NCI-H2107 treated with DMSO at 0.1 percent for 48 hours (cell line): ENCODE data around the gene CCDC74A.
A peak's percentile ranks its signal among the peaks of the same experiment; 100 is the strongest.
"Not testable (repeated sequence)": the region's sequence is repeated elsewhere in the genome, so short reads cannot be mapped to it uniquely, and the experiment has no call there.

Source experiments
- DNase-seq: peaks from one replicate; lab custom pipeline; 2025; ENCODE audit not compliant: unreplicated experiment; lab: John Stamatoyannopoulos, UW

The CCDC74A gene

GRCh38 chr2:131525256-131525655, 2.4 kb upstream of the CCDC74A start:
- DNase-seq, result not testable (repeated sequence)

- DNase-seq, result peak; percentile 1
Measured at GRCh38 chr2:131528981-131529863, 1.5 kb downstream of the CCDC74A start.

- not testable (repeated sequence) for DNase-seq
Measured at GRCh38 chr2:131529864-131530445, 2.3 kb downstream of the CCDC74A start.

GRCh38 chr2:131530626-131531344, 3.1 kb downstream of the CCDC74A start:
- DNase-seq, result not testable (repeated sequence)

GRCh38 chr2:131531547-131532185, 4.0 kb downstream of the CCDC74A start:
- not testable (repeated sequence) for DNase-seq

GRCh38 chr2:131532723-131533608, 5.3 kb downstream of the CCDC74A start:
- DNase-seq, result peak; percentile 17

GRCh38 chr2:131533609-131534316, 6.1 kb downstream of the CCDC74A start:
- not testable (repeated sequence) for DNase-seq

GRCh38 chr2:131534317-131534672, 6.6 kb downstream of the CCDC74A start:
- DNase-seq, result not testable (repeated sequence)

GRCh38 chr2:131534965-131535364, 7.3 kb downstream of the CCDC74A start:
- DNase-seq, result not testable (repeated sequence)

GRCh38 chr2:131535526-131535925, 7.8 kb downstream of the CCDC74A start:
- DNase-seq, result no peak

GRCh38 chr2:131535951-131536826, 8.5 kb downstream of the CCDC74A start:
- DNase-seq, result not testable (repeated sequence)

GRCh38 chr2:131536841-131537240, 9.2 kb downstream of the CCDC74A start:
- DNase-seq, result not testable (repeated sequence)

GRCh38 chr2:131538856-131539255, 11.2 kb downstream of the CCDC74A start:
- not testable (repeated sequence) for DNase-seq

GRCh38 chr2:131542438-131543384, 15.0 kb downstream of the CCDC74A start:
- DNase-seq, result no peak

GRCh38 chr2:131543385-131543891, 15.8 kb downstream of the CCDC74A start:
- no peak for DNase-seq

GRCh38 chr2:131544006-131544812, 16.5 kb downstream of the CCDC74A start:
- not testable (repeated sequence) for DNase-seq
